HTERT RPE-1 (cell line): ENCODE results near the gene MRPS2.
"Not testable (repeated sequence)": the region's sequence is repeated elsewhere in the genome, so short reads cannot be mapped to it uniquely, and the experiment has no call there.

Experiments
- in situ Hi-C: fragments of 300-500 bp; cut with MboI; formaldehyde crosslinking; loops from 4 replicates; pipeline ENCODE4 v1.14.3; 2020; ENCODE audit warnings: low sequenced_read_pairs

MRPS2 gene

GRCh38 chr9:135500525-135501260 lies at the start of gene MRPS2:
TSS of gene MRPS2 (plus strand) at chr9:135500682. CDS start at chr9:135500711, 29 bp downstream.
- in situ Hi-C loops, result no loop called here

GRCh38 chr9:135450956-135451355 lies 49.5 kb upstream of the MRPS2 start:
- in situ Hi-C loops, result no loop called here

- in situ Hi-C loops, result not testable (repeated sequence)
Measured at GRCh38 chr9:135451909-135452308, 48.6 kb upstream of the MRPS2 start.

- in situ Hi-C loops, result no loop called here
Measured at GRCh38 chr9:135454737-135455136, 45.7 kb upstream of the MRPS2 start.

GRCh38 chr9:135455401-135456030 lies 45.0 kb upstream of the MRPS2 start:
- in situ Hi-C loops, result no loop called here

- in situ Hi-C loops, result no loop called here
Measured at GRCh38 chr9:135456436-135457104, 43.9 kb upstream of the MRPS2 start.

- in situ Hi-C loops, result not testable (repeated sequence)
Measured at GRCh38 chr9:135458478-135458877, 42.0 kb upstream of the MRPS2 start.

GRCh38 chr9:135461936-135462335 lies 38.5 kb upstream of the MRPS2 start:
- in situ Hi-C loops, result no loop called here

- in situ Hi-C loops, result no loop called here
Measured at GRCh38 chr9:135463140-135463539, 37.3 kb upstream of the MRPS2 start.

- in situ Hi-C loops, result no loop called here
Measured at GRCh38 chr9:135464181-135464580, 36.3 kb upstream of the MRPS2 start.

- in situ Hi-C loops, result no loop called here
Measured at GRCh38 chr9:135468854-135469521, 31.5 kb upstream of the MRPS2 start.

GRCh38 chr9:135471791-135472640 lies 28.5 kb upstream of the MRPS2 start:
- in situ Hi-C loops, result no loop called here

- in situ Hi-C loops, result no loop called here
Measured at GRCh38 chr9:135473972-135474543, 26.4 kb upstream of the MRPS2 start.

- in situ Hi-C loops, result no loop called here
Measured at GRCh38 chr9:135474915-135475314, 25.6 kb upstream of the MRPS2 start.

GRCh38 chr9:135476561-135477355 lies 23.7 kb upstream of the MRPS2 start:
- in situ Hi-C loops, result no loop called here

- in situ Hi-C loops, result no loop called here
Measured at GRCh38 chr9:135478191-135478590, 22.3 kb upstream of the MRPS2 start.

- in situ Hi-C loops, result no loop called here
Measured at GRCh38 chr9:135478829-135479468, 21.5 kb upstream of the MRPS2 start.

- in situ Hi-C loops, result no loop called here
Measured at GRCh38 chr9:135479469-135480052, 20.9 kb upstream of the MRPS2 start, which contains the start of gene PPP1R26. TSS of gene PPP1R26 (plus strand) at chr9:135479782. CDS start at chr9:135484511, 4,729 bp downstream.
